ENCODE results near the gene FRYL.

DNA sequence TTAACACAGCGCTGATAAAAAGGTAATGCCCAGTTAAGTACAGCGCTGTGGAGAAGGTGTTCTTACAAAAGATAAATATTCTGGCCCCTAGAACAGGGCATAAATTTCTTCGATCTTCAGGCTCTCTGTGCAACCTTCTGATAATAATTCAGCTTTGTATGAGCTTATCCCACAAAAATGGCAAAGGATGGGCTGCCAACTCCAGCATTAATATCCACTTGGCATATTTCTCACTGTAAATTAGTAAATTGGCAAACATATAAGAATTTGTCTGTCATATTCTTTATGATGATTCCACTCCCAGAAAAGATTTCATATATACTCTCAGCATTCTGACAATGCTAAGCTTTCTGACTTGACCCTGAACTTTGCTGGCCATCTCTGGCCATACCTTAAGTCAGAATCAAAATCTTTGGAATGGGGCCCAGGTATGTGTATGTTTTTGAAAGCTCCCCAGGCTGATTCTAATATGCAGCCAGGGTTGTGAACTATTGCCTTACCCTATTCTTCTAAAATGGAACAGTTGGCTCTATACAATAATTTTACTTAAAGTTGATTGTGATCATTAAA lies 134.8 kb downstream of the FRYL start:
- TF ChIP-seq, protein P1, sequence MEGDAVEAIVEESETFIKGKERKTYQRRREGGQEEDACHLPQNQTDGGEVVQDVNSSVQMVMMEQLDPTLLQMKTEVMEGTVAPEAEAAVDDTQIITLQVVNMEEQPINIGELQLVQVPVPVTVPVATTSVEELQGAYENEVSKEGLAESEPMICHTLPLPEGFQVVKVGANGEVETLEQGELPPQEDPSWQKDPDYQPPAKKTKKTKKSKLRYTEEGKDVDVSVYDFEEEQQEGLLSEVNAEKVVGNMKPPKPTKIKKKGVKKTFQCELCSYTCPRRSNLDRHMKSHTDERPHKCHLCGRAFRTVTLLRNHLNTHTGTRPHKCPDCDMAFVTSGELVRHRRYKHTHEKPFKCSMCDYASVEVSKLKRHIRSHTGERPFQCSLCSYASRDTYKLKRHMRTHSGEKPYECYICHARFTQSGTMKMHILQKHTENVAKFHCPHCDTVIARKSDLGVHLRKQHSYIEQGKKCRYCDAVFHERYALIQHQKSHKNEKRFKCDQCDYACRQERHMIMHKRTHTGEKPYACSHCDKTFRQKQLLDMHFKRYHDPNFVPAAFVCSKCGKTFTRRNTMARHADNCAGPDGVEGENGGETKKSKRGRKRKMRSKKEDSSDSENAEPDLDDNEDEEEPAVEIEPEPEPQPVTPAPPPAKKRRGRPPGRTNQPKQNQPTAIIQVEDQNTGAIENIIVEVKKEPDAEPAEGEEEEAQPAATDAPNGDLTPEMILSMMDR (IDR thresholded peaks at IDR 0.05; ENCODE audit: poor library complexity) = no peak
- no peak for TF ChIP-seq EZH2 (IDR thresholded peaks at IDR 0.05; ENCODE audit: borderline replicate concordance)

Measured in hepatocyte (in vitro differentiated cells).